Kidney epithelial cell (primary cell): ENCODE data around the gene EPG5. TPM values are rescaled to one million over a fixed set of nuclear protein-coding genes. Genes with fewer than 3 reads are reported as not detected.

Experiments used
- DNase-seq: peaks from one replicate; pipeline ENCODE4 v3.0.0-alpha.2; 2010; ENCODE audit warnings: low read depth
- H3K27me3 ChIP-seq: 2 replicates; pipeline ENCODE4 v1.6.0; 2011; ENCODE audit warnings: low read length; ENCODE audit not compliant: control insufficient read depth, insufficient read depth
- H3K36me3 ChIP-seq: 2 replicates; pipeline ENCODE4 v1.5.1; 2011; ENCODE audit warnings: low read length; ENCODE audit not compliant: control insufficient read depth, insufficient read depth
- H3K4me3 ChIP-seq: 2 replicates; pipeline ENCODE4 v1.5.1; 2011; ENCODE audit warnings: low read depth, mild to moderate bottlenecking, control low read depth, low read length
- CTCF ChIP-seq: IDR thresholded peaks from 2 replicates; pipeline ENCODE4 v1.5.1; 2011; ENCODE audit warnings: mild to moderate bottlenecking, moderate library complexity, low read length, control low read depth, inconsistent platforms; ENCODE audit not compliant: insufficient read depth, poor library complexity, severe bottlenecking
- total RNA-seq: library from RNA; depleted of rRNA; stranded (reverse); fragments of >200 nt; gene quantifications from 2 replicates; pipeline ENCODE4 v1.2.3, GENCODE V29; 2015

The EPG5 gene
- total RNA-seq, 1 donor from 2014 or later = 38.2 TPM

GRCh38 chr18:45958730-45959129 is 8.4 kb downstream of the EPG5 start:
- TF ChIP-seq CTCF = no peak
- DNase-seq = no peak
- Histone ChIP-seq H3K4me3 (no peak overlapping the region), H3K36me3 (peaks cover 2% of the 10 kb centered on the region), H3K27me3 (no peaks in the 10 kb centered on the region)

- no peak for TF ChIP-seq CTCF
- Histone ChIP-seq H3K27me3 (no peaks in the 10 kb centered on the region), H3K36me3 (peaks cover 4% of the 10 kb centered on the region), H3K4me3 (no peak overlapping the region)
- no peak for DNase-seq
These were observed 9.1 kb downstream of the EPG5 start for GRCh38 chr18:45958027-45958426.

GRCh38 chr18:45957100-45957499 is 10.0 kb downstream of the EPG5 start:
- Histone ChIP-seq H3K4me3 (no peak overlapping the region), H3K36me3 (peaks cover 4% of the 10 kb centered on the region), H3K27me3 (no peaks in the 10 kb centered on the region)
- no peak for DNase-seq
- no peak for TF ChIP-seq CTCF

- no peak for TF ChIP-seq CTCF
- peak; percentile 62 for DNase-seq
- Histone ChIP-seq H3K4me3 (no peak overlapping the region), H3K36me3 (peaks cover 2% of the 10 kb centered on the region), H3K27me3 (no peaks in the 10 kb centered on the region)
These were observed 12.8 kb downstream of the EPG5 start for GRCh38 chr18:45954070-45954934.

- no peaks in the 10 kb centered on the region for H3K27me3 ChIP-seq
- H3K36me3 ChIP-seq = peaks cover 2% of the 10 kb centered on the region
- no peak overlapping the region for H3K4me3 ChIP-seq
- no peak for TF ChIP-seq CTCF
- no peak for DNase-seq
These were observed 16.0 kb downstream of the EPG5 start for GRCh38 chr18:45951016-45951714.
